Measurements from ENCODE around the gene TNS4.

The TNS4 gene

GRCh38 chr17:40534371-40535189 lies 33.2 kb upstream of the TNS4 start:
- Histone ChIP-seq H3K79me1 (ENCODE audit: low read depth, low read length) (no peaks in the 10 kb centered on the region), H3K36me3 (replicated peaks in 1 of 2; ENCODE audit: control insufficient read depth in 2 of 2, insufficient read depth in 2 of 2, low read length in 2 of 2) (no peaks in the 10 kb centered on the region), H3K4me3 (ENCODE audit: low read length in 2 of 2) (no peak overlapping the region), H3K4me1 (ENCODE audit: control insufficient read depth in 2 of 2, insufficient read depth in 1 of 2, low read depth in 1 of 2, low read length in 2 of 2) (peaks cover 0 to 5% of the 10 kb centered on the region in 2 donors), H2BK12ac (ENCODE audit: low read length) (no peak overlapping the region), H3K9me3 (replicated peaks in 1 of 2; ENCODE audit: control insufficient read depth in 2 of 2, insufficient read depth in 1 of 2, low read depth in 1 of 2, low read length in 2 of 2) (no peaks in the 10 kb centered on the region), H3K27ac (replicated peaks; ENCODE audit: low read length) (no peak overlapping the region), H4K91ac (ENCODE audit: low read depth, low read length, poor library complexity) (no peak overlapping the region), H3K4ac (ENCODE audit: low read length) (no peak overlapping the region), H4K8ac (ENCODE audit: low read depth, low read length) (no peak overlapping the region), H2AFZ (ENCODE audit: low read length) (no peak overlapping the region), H3K4me2 (ENCODE audit: insufficient read depth, low read length, poor library complexity, severe bottlenecking) (no peak overlapping the region), H3K23ac (ENCODE audit: low read depth, low read length, poor library complexity) (no peak overlapping the region), H2AK5ac (ENCODE audit: low read depth, low read length) (no peak overlapping the region), H3K14ac (ENCODE audit: low read length) (no peak overlapping the region), H3K9ac (ENCODE audit: low read depth, low read length, poor library complexity) (no peak overlapping the region), H3K18ac (ENCODE audit: low read length) (no peak overlapping the region), H2BK5ac (ENCODE audit: low read length) (no peak overlapping the region), H2BK15ac (ENCODE audit: low read length) (no peak overlapping the region), H2BK120ac (ENCODE audit: low read depth, low read length) (no peak overlapping the region), H3K27me3 (ENCODE audit: control insufficient read depth in 3 of 3, insufficient read depth in 3 of 3, low read depth in 1 of 3, low read length in 3 of 3) (peaks cover 0 to 11% (median 0%) of the 10 kb centered on the region in 3 experiments)
- no peak for DNase-seq (ENCODE audit: low spot score)
- 100% methylated on average over 1 of the region's 11 CpGs; no CpG with 5 or more reads in 1 of the 2 donors for WGBS, 2 donors (ENCODE audit: extremely low coverage in 2 of 2, insufficient read length in 2 of 2, insufficient replicate concordance in 1 of 2)

- H3K4me2 ChIP-seq (ENCODE audit: insufficient read depth, low read length, poor library complexity, severe bottlenecking), result no peak overlapping the region
- H2BK12ac ChIP-seq (ENCODE audit: low read length), result no peak overlapping the region
- no peak overlapping the region for H3K27ac ChIP-seq (replicated peaks; ENCODE audit: low read length)
- H2BK5ac ChIP-seq (ENCODE audit: low read length), result no peak overlapping the region
- no peak overlapping the region for H2BK120ac ChIP-seq (ENCODE audit: low read depth, low read length)
- H3K4me1 ChIP-seq (ENCODE audit: control insufficient read depth in 2 of 2, insufficient read depth in 1 of 2, low read depth in 1 of 2, low read length in 2 of 2), result peaks cover 0 to 5% of the 10 kb centered on the region in 2 donors
- no peak overlapping the region for H4K91ac ChIP-seq (ENCODE audit: low read depth, low read length, poor library complexity)
- H3K4ac ChIP-seq (ENCODE audit: low read length), result no peak overlapping the region
- H3K14ac ChIP-seq (ENCODE audit: low read length), result no peak overlapping the region
- H2AK5ac ChIP-seq (ENCODE audit: low read depth, low read length), result no peak overlapping the region
- H3K4me3 ChIP-seq (ENCODE audit: low read length in 2 of 2), result no peak overlapping the region
- DNase-seq (ENCODE audit: low spot score), result no peak
- no peak overlapping the region for H3K9ac ChIP-seq (ENCODE audit: low read depth, low read length, poor library complexity)
- peaks cover 0 to 11% (median 0%) of the 10 kb centered on the region in 3 experiments for H3K27me3 ChIP-seq (ENCODE audit: control insufficient read depth in 3 of 3, insufficient read depth in 3 of 3, low read depth in 1 of 3, low read length in 3 of 3)
- WGBS, 2 donors (ENCODE audit: extremely low coverage in 2 of 2, insufficient read length in 2 of 2, insufficient replicate concordance in 1 of 2), result no CpG with 5 or more reads among the region's 4 CpGs
- H3K36me3 ChIP-seq (replicated peaks in 1 of 2; ENCODE audit: control insufficient read depth in 2 of 2, insufficient read depth in 2 of 2, low read length in 2 of 2), result no peaks in the 10 kb centered on the region
- H3K23ac ChIP-seq (ENCODE audit: low read depth, low read length, poor library complexity), result no peak overlapping the region
- no peak overlapping the region for H2BK15ac ChIP-seq (ENCODE audit: low read length)
- no peak overlapping the region for H2AFZ ChIP-seq (ENCODE audit: low read length)
- no peaks in the 10 kb centered on the region for H3K9me3 ChIP-seq (replicated peaks in 1 of 2; ENCODE audit: control insufficient read depth in 2 of 2, insufficient read depth in 1 of 2, low read depth in 1 of 2, low read length in 2 of 2)
- no peaks in the 10 kb centered on the region for H3K79me1 ChIP-seq (ENCODE audit: low read depth, low read length)
- H3K18ac ChIP-seq (ENCODE audit: low read length), result no peak overlapping the region
- no peak overlapping the region for H4K8ac ChIP-seq (ENCODE audit: low read depth, low read length)
These were observed 32.5 kb upstream of the TNS4 start for GRCh38 chr17:40533896-40534295.

GRCh38 chr17:40532520-40533253 lies 31.3 kb upstream of the TNS4 start:
- Histone ChIP-seq H2BK15ac (ENCODE audit: low read length) (no peak overlapping the region), H3K4me1 (ENCODE audit: control insufficient read depth in 2 of 2, insufficient read depth in 1 of 2, low read depth in 1 of 2, low read length in 2 of 2) (peaks cover 0 to 5% of the 10 kb centered on the region in 2 donors), H3K4me2 (ENCODE audit: insufficient read depth, low read length, poor library complexity, severe bottlenecking) (no peak overlapping the region), H2BK5ac (ENCODE audit: low read length) (no peak overlapping the region), H2BK120ac (ENCODE audit: low read depth, low read length) (no peak overlapping the region), H3K9ac (ENCODE audit: low read depth, low read length, poor library complexity) (no peak overlapping the region), H3K4me3 (ENCODE audit: low read length in 2 of 2) (no peak overlapping the region), H3K9me3 (replicated peaks in 1 of 2; ENCODE audit: control insufficient read depth in 2 of 2, insufficient read depth in 1 of 2, low read depth in 1 of 2, low read length in 2 of 2) (no peaks in the 10 kb centered on the region), H4K8ac (ENCODE audit: low read depth, low read length) (no peak overlapping the region), H3K27ac (replicated peaks; ENCODE audit: low read length) (no peak overlapping the region), H2BK12ac (ENCODE audit: low read length) (no peak overlapping the region), H3K4ac (ENCODE audit: low read length) (no peak overlapping the region), H3K36me3 (replicated peaks in 1 of 2; ENCODE audit: control insufficient read depth in 2 of 2, insufficient read depth in 2 of 2, low read length in 2 of 2) (no peaks in the 10 kb centered on the region), H3K79me1 (ENCODE audit: low read depth, low read length) (no peaks in the 10 kb centered on the region), H3K23ac (ENCODE audit: low read depth, low read length, poor library complexity) (no peak overlapping the region), H2AFZ (ENCODE audit: low read length) (no peak overlapping the region), H3K18ac (ENCODE audit: low read length) (no peak overlapping the region), H3K14ac (ENCODE audit: low read length) (no peak overlapping the region), H3K27me3 (ENCODE audit: control insufficient read depth in 3 of 3, insufficient read depth in 3 of 3, low read depth in 1 of 3, low read length in 3 of 3) (peaks cover 0 to 11% (median 0%) of the 10 kb centered on the region in 3 experiments), H2AK5ac (ENCODE audit: low read depth, low read length) (no peak overlapping the region), H4K91ac (ENCODE audit: low read depth, low read length, poor library complexity) (no peak overlapping the region)
- WGBS, 2 donors (ENCODE audit: extremely low coverage in 2 of 2, insufficient read length in 2 of 2, insufficient replicate concordance in 1 of 2), result no CpG with 5 or more reads among the region's 6 CpGs
- no peak for DNase-seq (ENCODE audit: low spot score)
